22Rv1 (cell line): ENCODE data around the gene TJAP1.
A peak's percentile ranks its signal among the peaks of the same experiment; 100 is the strongest.
"Not testable (repeated sequence)": the region's sequence is repeated elsewhere in the genome, so short reads cannot be mapped to it uniquely, and the experiment has no call there.

Experiments
- H3K27ac ChIP-seq: fragments of 450-650 bp; 2 replicates; pipeline ENCODE4 v1.5.1; 2017
- ZFX ChIP-seq: fragments of 450-650 bp; IDR thresholded peaks from 2 replicates; pipeline ENCODE4 v1.6.1; 2017; ENCODE audit warnings: antibody characterized with exemption, borderline replicate concordance
- TF ChIP-seq, protein P1 (sequence below): fragments of 450-650 bp; IDR thresholded peaks from 2 replicates; pipeline ENCODE4 v1.5.1; 2017; ENCODE audit warnings: mild to moderate bottlenecking

The TJAP1 gene

DNA sequence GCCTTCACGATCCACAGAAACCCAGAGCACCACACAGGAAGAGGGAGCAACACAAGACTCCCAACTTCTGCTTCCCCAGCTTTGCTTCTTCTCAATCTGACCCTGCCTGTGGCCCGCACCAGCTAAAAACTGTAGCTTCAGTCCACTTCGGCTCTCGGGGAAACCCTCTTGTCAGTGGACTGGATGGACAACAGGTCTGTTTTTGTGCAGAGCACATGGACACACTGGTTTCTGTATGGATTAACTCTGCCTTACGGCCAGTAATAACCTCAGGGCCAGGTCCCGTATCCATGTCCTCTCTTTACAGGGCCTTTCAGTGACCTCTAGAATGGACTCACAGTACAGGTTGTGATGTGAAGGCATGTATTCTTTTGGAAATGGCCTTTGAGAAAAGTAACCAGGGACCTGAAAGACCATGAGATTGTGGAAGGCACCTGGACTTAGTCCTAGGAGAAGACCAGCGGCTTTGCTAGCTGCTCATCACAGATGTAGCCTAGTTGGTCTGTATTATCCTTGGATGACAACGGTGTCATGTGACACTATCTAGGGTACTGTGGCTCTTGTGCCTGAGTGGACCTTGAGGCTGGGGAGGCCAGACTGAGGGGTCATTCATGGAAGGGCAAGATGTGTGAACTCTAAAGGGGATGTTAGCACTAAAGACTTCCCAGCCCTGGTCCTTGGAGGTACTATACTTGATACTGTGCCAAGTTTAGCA lies 45.3 kb downstream of the TJAP1 start:
- no peak overlapping the region for H3K27ac ChIP-seq

DNA sequence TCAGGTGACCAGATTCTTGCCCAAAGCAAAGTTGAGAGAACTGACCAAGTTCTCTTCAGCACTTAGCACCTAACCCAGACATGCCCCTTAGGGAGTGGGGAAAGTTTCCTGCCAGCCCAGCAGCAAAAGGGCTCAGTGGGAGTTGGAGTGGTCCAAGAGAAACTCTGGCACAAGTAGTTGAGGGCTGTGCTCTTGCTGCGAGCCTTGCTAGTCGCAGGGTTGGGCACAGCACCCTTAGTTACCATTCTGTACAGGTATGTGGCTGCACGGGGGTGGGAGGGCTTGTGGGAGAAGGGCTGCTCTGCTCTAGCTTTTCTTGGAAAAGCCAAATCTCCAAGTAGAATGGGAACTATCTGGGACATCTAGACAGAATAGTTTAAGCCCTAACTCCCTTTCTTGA lies 45.9 kb downstream of the TJAP1 start:
- no peak overlapping the region for H3K27ac ChIP-seq
- TF ChIP-seq, protein P1, sequence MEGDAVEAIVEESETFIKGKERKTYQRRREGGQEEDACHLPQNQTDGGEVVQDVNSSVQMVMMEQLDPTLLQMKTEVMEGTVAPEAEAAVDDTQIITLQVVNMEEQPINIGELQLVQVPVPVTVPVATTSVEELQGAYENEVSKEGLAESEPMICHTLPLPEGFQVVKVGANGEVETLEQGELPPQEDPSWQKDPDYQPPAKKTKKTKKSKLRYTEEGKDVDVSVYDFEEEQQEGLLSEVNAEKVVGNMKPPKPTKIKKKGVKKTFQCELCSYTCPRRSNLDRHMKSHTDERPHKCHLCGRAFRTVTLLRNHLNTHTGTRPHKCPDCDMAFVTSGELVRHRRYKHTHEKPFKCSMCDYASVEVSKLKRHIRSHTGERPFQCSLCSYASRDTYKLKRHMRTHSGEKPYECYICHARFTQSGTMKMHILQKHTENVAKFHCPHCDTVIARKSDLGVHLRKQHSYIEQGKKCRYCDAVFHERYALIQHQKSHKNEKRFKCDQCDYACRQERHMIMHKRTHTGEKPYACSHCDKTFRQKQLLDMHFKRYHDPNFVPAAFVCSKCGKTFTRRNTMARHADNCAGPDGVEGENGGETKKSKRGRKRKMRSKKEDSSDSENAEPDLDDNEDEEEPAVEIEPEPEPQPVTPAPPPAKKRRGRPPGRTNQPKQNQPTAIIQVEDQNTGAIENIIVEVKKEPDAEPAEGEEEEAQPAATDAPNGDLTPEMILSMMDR: no peak
- TF ChIP-seq ZFX: no peak

More for the DNA sequence above, 45.3 kb downstream of the TJAP1 start:
- TF ChIP-seq, protein P1: no peak
- no peak for TF ChIP-seq ZFX

DNA sequence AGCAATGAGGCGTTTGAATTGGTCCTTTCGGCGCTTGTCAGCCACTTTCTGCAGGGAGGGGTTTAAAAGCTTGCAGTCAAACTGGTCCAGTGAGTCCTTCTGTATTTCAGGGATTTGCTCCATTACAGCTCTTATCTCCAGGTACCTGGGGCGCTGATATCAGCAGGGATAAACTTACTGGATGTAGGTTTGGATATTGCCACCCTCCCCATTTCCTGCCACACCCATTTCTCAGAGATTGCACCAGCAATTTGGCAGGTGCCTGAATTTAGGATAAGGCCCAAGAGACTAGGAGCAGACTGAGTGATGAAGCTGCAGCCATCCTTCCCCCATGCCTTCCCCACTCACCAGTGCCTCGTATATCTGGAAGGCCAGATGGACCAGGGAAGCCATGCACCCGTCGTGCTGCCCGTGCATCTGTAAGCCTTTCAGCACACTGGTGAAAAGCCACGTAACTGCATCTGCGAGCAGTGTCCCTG lies 47.2 kb downstream of the TJAP1 start:
- TF ChIP-seq, protein P1: no peak
- TF ChIP-seq ZFX: no peak
- H3K27ac ChIP-seq: peak overlapping the region; percentile 8; the same call in 1 of the 2 replicates

DNA sequence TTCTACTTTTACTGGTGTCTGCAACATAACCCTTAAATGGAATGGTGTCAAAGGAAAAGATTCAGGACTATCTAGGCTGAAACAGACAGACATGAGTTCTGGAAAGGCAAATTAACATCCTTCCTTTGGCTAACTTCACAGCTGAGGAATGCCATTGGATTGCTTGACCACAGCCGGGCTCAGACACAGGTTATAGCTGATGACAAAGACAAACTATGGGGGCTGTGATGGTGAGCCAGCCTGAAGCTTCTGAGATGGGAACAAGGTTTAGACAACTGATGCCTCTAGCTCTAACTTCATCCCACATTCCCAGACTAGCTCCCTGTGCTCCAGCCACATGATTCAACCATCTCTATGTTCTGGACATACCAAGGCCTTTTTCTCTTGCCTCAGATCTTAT lies 54.8 kb downstream of the TJAP1 start:
- TF ChIP-seq ZFX: no peak
- TF ChIP-seq, protein P1: no peak

DNA sequence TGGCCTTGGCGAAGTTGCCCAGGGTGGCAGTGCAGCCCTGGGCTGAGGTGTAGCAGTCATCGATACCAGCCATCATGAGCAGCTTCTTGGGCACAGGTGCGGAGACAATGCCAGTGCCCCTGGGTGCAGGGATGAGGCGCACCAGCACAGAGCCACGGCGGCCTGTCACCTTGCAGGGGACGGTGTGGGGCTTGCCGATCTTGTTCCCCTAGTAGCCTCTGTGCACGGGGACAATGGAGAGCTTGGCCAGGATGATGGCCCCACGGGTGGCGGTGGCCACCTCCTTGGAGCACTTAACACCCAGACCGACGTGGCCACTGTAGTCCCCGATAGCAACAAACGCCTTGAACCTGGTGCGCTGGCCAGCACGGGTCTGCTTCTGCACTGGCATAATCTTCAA lies 61.6 kb downstream of the TJAP1 start:
- H3K27ac ChIP-seq: not testable (repeated sequence)

More for the DNA sequence above, 54.8 kb downstream of the TJAP1 start:
- no peak overlapping the region for H3K27ac ChIP-seq

DNA sequence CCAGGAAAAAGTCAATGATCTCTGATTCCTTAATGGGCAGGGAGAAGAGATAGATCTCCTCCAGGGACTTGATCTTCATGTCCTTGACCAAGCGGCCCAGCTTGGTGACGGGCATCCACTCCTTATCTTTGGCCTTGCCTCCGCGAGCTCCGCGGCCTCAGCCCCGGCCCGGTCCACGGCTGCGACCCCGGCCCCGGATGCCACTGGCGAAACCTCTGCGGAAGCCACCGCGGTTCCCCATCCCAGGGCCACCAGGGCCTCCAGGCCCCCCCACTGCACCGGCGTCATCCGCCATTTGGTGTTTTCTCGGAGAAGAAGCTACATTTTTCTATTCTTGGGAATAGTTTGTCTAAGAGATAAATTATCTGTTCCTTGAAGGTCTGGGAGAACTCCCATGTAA lies 62.0 kb downstream of the TJAP1 start:
- H3K27ac ChIP-seq: not testable (repeated sequence)

DNA sequence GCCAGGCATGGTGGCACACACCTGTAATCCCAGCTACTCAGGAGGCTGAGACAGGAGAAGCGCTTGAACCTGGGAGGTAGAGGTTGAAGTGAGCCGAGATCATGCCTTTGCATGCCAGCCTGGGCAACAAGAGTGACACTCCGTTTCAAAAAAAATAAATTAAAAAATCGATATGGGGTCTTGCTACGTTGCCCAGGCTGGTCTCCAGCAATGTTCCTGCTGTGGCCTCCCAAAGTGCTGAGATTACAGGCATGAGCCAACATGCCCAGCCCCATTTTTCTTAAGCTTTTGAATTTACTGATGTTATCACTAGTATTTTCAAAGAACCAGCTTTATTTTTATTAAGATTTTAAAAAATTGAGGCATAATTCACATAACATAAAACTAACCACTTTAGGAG lies 63.1 kb downstream of the TJAP1 start:
- TF ChIP-seq, protein P1: no peak
- TF ChIP-seq ZFX: no peak

DNA sequence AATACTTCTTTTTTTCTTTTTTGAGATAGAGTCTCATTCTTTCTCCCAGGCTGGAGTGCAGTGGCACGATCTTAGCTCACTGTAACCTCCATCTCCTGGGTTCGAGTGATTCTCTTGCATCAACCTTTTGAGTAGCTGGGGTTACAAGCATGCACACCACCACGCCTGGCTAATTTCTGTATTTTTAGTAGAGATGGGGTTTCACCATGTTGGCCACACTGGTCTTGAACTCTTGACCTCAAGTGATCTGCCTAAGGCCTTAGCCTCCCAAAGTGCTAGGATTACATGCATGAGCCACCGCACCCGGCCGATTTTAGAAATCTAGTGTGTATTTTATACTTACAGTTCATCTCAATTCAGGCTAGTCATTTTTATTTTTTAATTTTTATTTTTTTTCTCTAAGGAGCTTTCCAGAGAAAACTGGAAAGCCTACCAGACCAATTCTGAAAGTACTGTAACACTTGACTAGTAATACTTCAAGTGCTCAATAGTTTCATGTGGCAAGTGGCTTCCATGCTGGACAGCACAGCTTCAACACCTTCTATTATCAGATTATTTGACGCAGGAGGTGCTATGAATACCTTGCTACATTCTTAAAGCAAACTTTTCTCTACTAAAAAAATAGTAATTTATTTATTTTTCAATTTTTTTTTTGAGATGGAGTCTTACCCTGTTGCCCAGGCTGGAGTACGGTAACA lies 64.6 kb downstream of the TJAP1 start:
- H3K27ac ChIP-seq: no peak overlapping the region
- TF ChIP-seq ZFX: no peak
- TF ChIP-seq, protein P1: no peak

More for the DNA sequence above, 63.1 kb downstream of the TJAP1 start:
- no peak overlapping the region for H3K27ac ChIP-seq
